Erythroblast (primary cell): ENCODE measurements around the gene ELAPOR1.

Experiments used
- DNase-seq, 2 experiments: peaks; one replicate each; lab custom pipeline; 2025; lab: John Stamatoyannopoulos, UW
- GATA1 ChIP-seq: IDR thresholded peaks from 2 replicates; pipeline ENCODE4 v1.6.1; 2011; ENCODE audit warnings: low read depth, mild to moderate bottlenecking, control low read depth, low read length, moderate library complexity
- POLR2A ChIP-seq: IDR thresholded peaks from 2 replicates; pipeline ENCODE4 v1.6.1; 2011; ENCODE audit warnings: mild to moderate bottlenecking, low read length

The ELAPOR1 gene

GRCh38 chr1:109111386-109112055 lies 2.4 kb upstream of the ELAPOR1 start:
- TF ChIP-seq GATA1 (no peak), POLR2A (no peak)
- no peak for DNase-seq

DNA sequence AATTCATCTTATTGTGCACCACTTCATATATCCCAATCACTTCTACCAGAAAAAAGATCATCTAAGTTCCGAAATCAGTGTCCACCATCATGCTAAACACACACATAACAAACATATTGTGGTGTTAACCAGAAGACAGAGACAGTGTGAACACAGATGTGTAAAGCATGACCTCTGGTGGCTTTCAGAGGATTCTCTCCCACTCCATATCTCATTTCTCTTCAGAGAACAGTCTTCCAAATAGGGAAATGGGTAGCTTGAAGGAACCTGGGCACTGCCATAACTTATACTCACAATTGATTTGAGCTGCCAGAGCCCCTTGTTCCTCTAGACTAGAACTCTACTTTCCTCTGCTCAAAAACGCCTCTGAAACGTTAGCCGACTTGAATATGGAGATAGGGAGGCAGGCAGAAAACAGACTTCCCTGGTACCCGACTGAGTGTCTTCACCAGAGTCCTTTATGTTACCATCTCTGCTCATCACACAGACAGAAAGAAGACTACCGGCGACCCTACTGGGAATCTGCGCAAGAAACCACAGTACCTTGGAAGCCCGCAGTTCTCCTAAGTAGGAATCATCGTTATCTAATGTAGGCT lies 1.8 kb upstream of the ELAPOR1 start:
- peak; percentile 57 to 61 for DNase-seq

GRCh38 chr1:109112652-109113285 lies 1.1 kb upstream of the ELAPOR1 start:
- TF ChIP-seq GATA1 (no peak), POLR2A (no peak)
- peak; percentile 86 to 92 for DNase-seq

More for the DNA sequence above, 1.8 kb upstream of the ELAPOR1 start:
- TF ChIP-seq GATA1 (no peak), POLR2A (no peak)

GRCh38 chr1:109114342-109114674 lies 393 bp downstream of the ELAPOR1 start:
- TF ChIP-seq POLR2A (no peak), GATA1 (no peak)

GRCh38 chr1:109115685-109116084 lies 1.8 kb downstream of the ELAPOR1 start:
- TF ChIP-seq GATA1: no peak
- DNase-seq: no peak

More at GRCh38 chr1:109114342-109114674, 393 bp downstream of the ELAPOR1 start:
- DNase-seq: no peak

DNA sequence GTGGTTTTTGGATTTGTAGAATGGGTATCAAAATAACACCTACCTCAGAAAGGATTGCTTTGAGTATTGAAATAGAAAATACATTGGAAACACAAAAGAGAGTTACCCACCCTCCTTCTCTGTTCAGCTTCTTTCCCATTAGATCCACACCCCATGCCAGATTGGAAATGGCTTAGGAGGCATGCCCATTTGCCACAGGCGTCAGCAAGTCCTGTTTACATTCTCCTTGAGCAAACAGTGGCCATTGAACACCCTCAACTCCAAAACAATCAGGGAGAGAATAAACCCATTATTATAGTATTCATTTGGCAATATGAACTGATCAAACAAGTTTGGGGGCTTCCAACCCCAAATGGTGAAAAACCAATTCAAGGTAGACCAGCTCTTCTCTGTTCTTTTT lies 2.4 kb downstream of the ELAPOR1 start:
- TF ChIP-seq POLR2A (no peak), GATA1 (no peak)
- DNase-seq: no peak

- no peak for DNase-seq
- TF ChIP-seq GATA1 (no peak), POLR2A (no peak)
Measured at GRCh38 chr1:109118089-109118488, 4.2 kb downstream of the ELAPOR1 start.

DNA sequence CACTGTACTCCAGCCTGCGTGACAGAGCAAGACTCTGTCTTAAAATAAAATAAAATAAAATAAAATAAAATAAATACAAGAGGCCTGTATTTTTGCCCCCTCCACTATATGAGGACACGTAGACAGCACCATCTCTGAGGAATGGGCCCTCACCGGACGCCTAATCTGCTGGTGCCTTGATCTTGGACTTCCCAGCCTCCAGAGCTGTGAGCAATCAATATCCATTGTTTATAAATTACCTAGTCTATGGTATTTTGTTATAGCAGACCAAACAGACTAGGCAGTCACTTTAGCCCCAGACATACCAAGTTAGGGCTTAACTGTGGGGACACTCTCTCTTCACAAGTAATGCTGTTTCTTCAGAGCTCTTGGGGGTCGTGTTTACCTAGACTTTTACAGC lies 6.4 kb downstream of the ELAPOR1 start:
- DNase-seq: no peak
- no peak for TF ChIP-seq GATA1
- no peak for TF ChIP-seq POLR2A

- no peak for DNase-seq
- TF ChIP-seq GATA1 (no peak), POLR2A (no peak)
Measured at GRCh38 chr1:109131059-109131458, 17.1 kb downstream of the ELAPOR1 start.

DNA sequence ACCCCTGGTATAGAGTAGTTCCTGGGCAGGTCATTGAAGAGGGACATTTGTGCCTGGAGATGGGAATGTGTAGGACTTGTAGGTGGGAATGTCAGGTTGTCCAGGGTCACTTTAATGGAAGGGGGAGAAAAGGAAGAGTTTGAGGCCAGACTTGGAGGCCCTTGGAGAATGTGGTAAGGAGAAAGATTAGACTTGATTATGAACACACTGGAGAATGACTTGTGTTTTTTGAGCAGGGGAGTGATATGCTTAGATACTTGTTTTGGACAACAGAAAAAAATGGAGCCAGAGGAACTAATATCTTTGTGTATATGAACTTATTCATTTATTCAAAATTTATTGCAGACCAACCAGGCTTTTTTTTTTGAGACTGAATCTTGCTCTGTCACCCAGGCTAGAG lies 17.9 kb downstream of the ELAPOR1 start:
- peak; percentile 33 to 39 for DNase-seq
- TF ChIP-seq GATA1: no peak
- no peak for TF ChIP-seq POLR2A

- TF ChIP-seq POLR2A (no peak), GATA1 (no peak)
- peak; percentile 38 to 51 for DNase-seq
Measured at GRCh38 chr1:109133002-109133706, 19.2 kb downstream of the ELAPOR1 start.

- no peak for TF ChIP-seq GATA1
- TF ChIP-seq POLR2A: no peak
- DNase-seq: peak in 1 of 2 experiments; percentile 39
Measured at GRCh38 chr1:109133815-109134214, 19.9 kb downstream of the ELAPOR1 start.

DNA sequence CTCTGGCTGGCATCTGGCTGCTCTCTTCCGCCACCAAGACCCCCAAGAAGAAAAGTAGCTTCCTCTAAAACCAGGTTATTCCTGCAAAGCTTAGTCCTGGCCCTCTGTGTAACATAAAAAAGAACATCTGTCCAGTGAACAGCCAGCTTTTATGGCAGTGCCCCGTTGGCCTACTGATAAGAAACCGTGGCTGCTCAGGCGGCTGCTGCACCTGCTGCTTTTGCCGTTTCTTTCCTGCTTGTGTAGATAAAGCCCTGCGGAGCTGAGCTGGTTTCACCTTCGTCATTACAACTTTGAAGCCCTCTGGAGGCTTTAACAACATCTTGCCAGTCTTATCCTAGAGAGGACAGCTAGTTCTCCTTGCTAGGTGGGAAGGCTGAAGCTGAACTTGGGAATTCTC lies 20.5 kb downstream of the ELAPOR1 start:
- DNase-seq: peak; percentile 86 to 96
- TF ChIP-seq GATA1 (peak; percentile 85), POLR2A (no peak)

GRCh38 chr1:109135940-109136339 lies 22.0 kb downstream of the ELAPOR1 start:
- DNase-seq: no peak
- TF ChIP-seq GATA1: no peak
- TF ChIP-seq POLR2A: no peak
